Measurements from ENCODE around the gene SPTLC3.

Gene SPTLC3

GRCh38 chr20:13128173-13128572 lies 119.4 kb downstream of the SPTLC3 start:
- TF ChIP-seq CTCF (IDR thresholded peaks at IDR 0.05; ENCODE audit: extremely low read depth, insufficient read depth, missing control alignments), result no peak
- no peak for DNase-seq (ENCODE audit: low spot score)
- in situ Hi-C loops (cut with MboI; ENCODE audit: low pct_unique_long_range_greater_than_20kb, low sequenced_read_pairs, unreplicated experiment), result no loop called here

GRCh38 chr20:13130061-13130706 lies 121.4 kb downstream of the SPTLC3 start:
- DNase-seq (ENCODE audit: low spot score), result no peak
- TF ChIP-seq CTCF (IDR thresholded peaks at IDR 0.05; ENCODE audit: extremely low read depth, insufficient read depth, missing control alignments), result no peak
- in situ Hi-C loops (cut with MboI; ENCODE audit: low pct_unique_long_range_greater_than_20kb, low sequenced_read_pairs, unreplicated experiment), result no loop called here

- DNase-seq (ENCODE audit: low spot score), result no peak
- in situ Hi-C loops (cut with MboI; ENCODE audit: low pct_unique_long_range_greater_than_20kb, low sequenced_read_pairs, unreplicated experiment), result no loop called here
- no peak for TF ChIP-seq CTCF (IDR thresholded peaks at IDR 0.05; ENCODE audit: extremely low read depth, insufficient read depth, missing control alignments)
Observed at GRCh38 chr20:13130707-13131103, 121.9 kb downstream of the SPTLC3 start.

GRCh38 chr20:13131688-13132087 lies 122.9 kb downstream of the SPTLC3 start:
- TF ChIP-seq CTCF (IDR thresholded peaks at IDR 0.05; ENCODE audit: extremely low read depth, insufficient read depth, missing control alignments), result no peak
- in situ Hi-C loops (cut with MboI; ENCODE audit: low pct_unique_long_range_greater_than_20kb, low sequenced_read_pairs, unreplicated experiment), result no loop called here
- DNase-seq (ENCODE audit: low spot score), result no peak

GRCh38 chr20:13139459-13140150 lies 130.8 kb downstream of the SPTLC3 start:
- in situ Hi-C loops (cut with MboI; ENCODE audit: low pct_unique_long_range_greater_than_20kb, low sequenced_read_pairs, unreplicated experiment), result no loop called here
- TF ChIP-seq CTCF (IDR thresholded peaks at IDR 0.05; ENCODE audit: extremely low read depth, insufficient read depth, missing control alignments), result no peak
- DNase-seq (ENCODE audit: low spot score), result no peak

GRCh38 chr20:13140201-13140600 lies 131.4 kb downstream of the SPTLC3 start:
- no peak for TF ChIP-seq CTCF (IDR thresholded peaks at IDR 0.05; ENCODE audit: extremely low read depth, insufficient read depth, missing control alignments)
- DNase-seq (ENCODE audit: low spot score), result no peak
- in situ Hi-C loops (cut with MboI; ENCODE audit: low pct_unique_long_range_greater_than_20kb, low sequenced_read_pairs, unreplicated experiment), result no loop called here
